Endothelial cell of umbilical vein (primary cell): ENCODE results near the gene SLC15A1. TPM values are rescaled to one million over a fixed set of nuclear protein-coding genes. Genes with fewer than 3 reads are reported as not detected.

ENCODE experiments used
- BruUV-seq: library from RNA; stranded (reverse); fragments of 400-500 nt; replicated peaks from 2 replicates; lab custom pipeline; 2021; lab: Mats Ljungman, UMichigan
- CTCF ChIA-PET: fragments of 300-600, 350-600 bp; sonication (Branson Sonifier 250); formaldehyde crosslinking; loops from one replicate; lab custom pipeline; 2021; ENCODE audit warnings: antibody characterized with exemption, inconsistent platforms; lab: Charles Lee
- POLR2A ChIA-PET: fragments of 300-600, 350-600 bp; sonication (Branson Sonifier 250); formaldehyde crosslinking; loops from one replicate; lab custom pipeline; 2021; ENCODE audit warnings: antibody characterized with exemption, inconsistent platforms; lab: Charles Lee
- DNase-seq: peaks from one replicate; pipeline ENCODE4 v3.0.0-alpha.2; 2011; ENCODE audit warnings: low read depth, low spot score
- FAIRE-seq: peaks from 2 replicates; lab custom pipeline; 2011; peaks lifted over from hg19 to GRCh38; lab: Jason Lieb, UNC
- H2AFZ ChIP-seq: 2 replicates; pipeline ENCODE4 v1.6.0; 2012; ENCODE audit warnings: low read depth, low read length, control low read depth, inconsistent platforms
- H3K27ac ChIP-seq: 2 replicates; pipeline ENCODE4 v1.5.1; 2011; ENCODE audit warnings: low read depth, mild to moderate bottlenecking, control low read depth, low read length, moderate library complexity; ENCODE audit not compliant: insufficient read depth
- H3K27me3 ChIP-seq, 2 experiments: 2 replicates each; pipeline versions ENCODE4 v1.6.0 to v1.6.1; 2011; ENCODE audit warnings: low read length in 2 of 2, mixed read lengths in 1 of 2; ENCODE audit not compliant: control insufficient read depth in 2 of 2, insufficient read depth in 2 of 2
- H3K36me3 ChIP-seq, 2 experiments: 2 replicates in 1 of 2; 3 replicates in 1 of 2; pipeline ENCODE4 v1.5.1; 2011; ENCODE audit warnings: low read length in 2 of 2, mild to moderate bottlenecking in 1 of 2, moderate library complexity in 1 of 2; ENCODE audit not compliant: control insufficient read depth in 2 of 2, insufficient read depth in 2 of 2; ENCODE audit errors: extremely low read depth in 1 of 2
- H3K4me1 ChIP-seq: 3 replicates; pipeline ENCODE4 v1.5.1; 2011; ENCODE audit warnings: mild to moderate bottlenecking, low read length; ENCODE audit not compliant: control insufficient read depth, insufficient read depth; ENCODE audit errors: extremely low read depth
- H3K4me2 ChIP-seq: 2 replicates; pipeline ENCODE4 v1.6.1; 2011; ENCODE audit warnings: low read length, control low read depth, mixed read lengths; ENCODE audit not compliant: insufficient read depth
- H3K4me3 ChIP-seq, 3 experiments: fragments of 200-600 bp in 1 of 3; sonication (generic), shearing (Covaris generic) in 1 of 3; replicated peaks in 1 of 3; 2 replicates each; pipeline ENCODE4 v1.5.1; 2011 to 2016; ENCODE audit warnings: control low read depth in 3 of 3, low read length in 3 of 3, mild to moderate bottlenecking in 2 of 3, inconsistent platforms in 1 of 3, low read depth in 1 of 3, moderate library complexity in 1 of 3; ENCODE audit not compliant: insufficient read depth in 1 of 3
- H3K79me2 ChIP-seq: 2 replicates; pipeline ENCODE4 v1.6.0; 2012; ENCODE audit warnings: low read length, inconsistent platforms; ENCODE audit not compliant: control insufficient read depth, insufficient read depth
- H3K9ac ChIP-seq: replicated peaks from 2 replicates; pipeline ENCODE3; 2011; ENCODE audit warnings: low read length, control low read depth; ENCODE audit not compliant: insufficient read depth; ENCODE audit errors: extremely low read depth
- H3K9me1 ChIP-seq: replicated peaks from 3 replicates; pipeline ENCODE4 v1.6.0; 2011; ENCODE audit warnings: mild to moderate bottlenecking, low read length; ENCODE audit not compliant: control insufficient read depth, insufficient read depth; ENCODE audit errors: extremely low read depth
- H3K9me3 ChIP-seq: replicated peaks from 2 replicates; pipeline ENCODE4 v1.5.1; 2012; ENCODE audit warnings: low read length, inconsistent platforms; ENCODE audit not compliant: control insufficient read depth, insufficient read depth
- H4K20me1 ChIP-seq: replicated peaks from 2 replicates; pipeline ENCODE3; 2011; ENCODE audit warnings: mild to moderate bottlenecking, low read length; ENCODE audit not compliant: control insufficient read depth, insufficient read depth; ENCODE audit errors: extremely low read depth
- EZH2 ChIP-seq: IDR thresholded peaks from 2 replicates; pipeline ENCODE4 v1.6.1; 2012; ENCODE audit warnings: borderline replicate concordance, low read depth, mild to moderate bottlenecking, moderate library complexity, low read length, inconsistent platforms; ENCODE audit not compliant: severe bottlenecking
- FOS ChIP-seq: IDR thresholded peaks from 2 replicates; pipeline ENCODE4 v1.6.1; 2011; ENCODE audit warnings: mild to moderate bottlenecking, low read length, moderate library complexity, borderline replicate concordance; ENCODE audit not compliant: insufficient read depth
- GATA2 ChIP-seq: IDR thresholded peaks from 2 replicates; pipeline ENCODE4 v1.7.0; 2011; ENCODE audit warnings: low read depth, mild to moderate bottlenecking, moderate library complexity, mixed read lengths, low read length; ENCODE audit not compliant: insufficient read length, insufficient read depth
- JUN ChIP-seq: IDR thresholded peaks from 2 replicates; pipeline ENCODE4 v1.6.1; 2011; ENCODE audit warnings: borderline replicate concordance, low read depth; ENCODE audit not compliant: insufficient read length, insufficient read depth
- MYC ChIP-seq: IDR thresholded peaks from one replicate; pipeline ENCODE4 v1.6.1; 2011; ENCODE audit warnings: mild to moderate bottlenecking, low read depth, low read length
- POLR2A ChIP-seq: IDR thresholded peaks from 2 replicates; pipeline ENCODE4 v1.6.1; 2012; ENCODE audit warnings: low read depth, mild to moderate bottlenecking, control low read depth, low read length
- POLR2AphosphoS5 ChIP-seq: IDR thresholded peaks from 2 replicates; pipeline ENCODE4 v1.6.1; 2012; ENCODE audit warnings: low read depth, mild to moderate bottlenecking, control low read depth, low read length, moderate library complexity; ENCODE audit not compliant: insufficient read depth
- dilution Hi-C: fragments of 300-500 bp; cut with MboI; formaldehyde crosslinking; loops from one replicate; pipeline ENCODE4 v1.15.0; 2019; ENCODE audit warnings: low sequenced_read_pairs; ENCODE audit not compliant: extremely low pct_ligation_motif_present
- intact Hi-C: fragments of 100-400 bp; cut with micrococcal nuclease; formaldehyde crosslinking; loops from one replicate; pipeline ENCODE4 v1.10.0; 2022
- polyA plus RNA-seq, 4 experiments: library from polyadenylated mRNA; depleted of rRNA in 3 of 4; stranded (reverse) in 3 of 4; unstranded in 1 of 4; fragments of >200 nt; gene quantifications; 2 replicates each; pipeline versions ENCODE4 v1.2.1 to v1.2.3, GENCODE V29; 2011 to 2012; ENCODE audit warnings: missing spikeins in 1 of 4
- total RNA-seq: library from RNA; stranded (reverse); gene quantifications from 2 replicates; pipeline ENCODE4 v1.2.3, GENCODE V29; 2021
- TF ChIP-seq, protein P1 (sequence below), 2 donors: IDR thresholded peaks; 1 replicate in 1 of 2; 2 replicates in 1 of 2; pipeline ENCODE4 v1.5.1; 2011; ENCODE audit warnings: low read length in 2 of 2, mild to moderate bottlenecking in 2 of 2, moderate library complexity in 2 of 2, control low read depth in 1 of 2, inconsistent platforms in 1 of 2, low read depth in 1 of 2; ENCODE audit not compliant: insufficient read depth in 1 of 2; ENCODE audit errors: extremely low read depth in 1 of 2
- TF ChIP-seq, protein P2 (sequence below): IDR thresholded peaks from 2 replicates; pipeline ENCODE4 v1.6.1; 2011; ENCODE audit not compliant: insufficient read depth, insufficient read length

Gene SLC15A1
- total and polyA plus RNA-seq, 2 donors (not counting 3 experiments of a cell fraction or from before 2014, with no cell fraction given), result not detected

- H4K20me1 ChIP-seq, result no peaks in the 10 kb centered on the region
- H3K27me3 ChIP-seq, result no peaks in the 10 kb centered on the region
- peaks cover 16 to 27% of the 10 kb centered on the region in 2 experiments for H3K36me3 ChIP-seq
- intact Hi-C loops, result no loop called here
- no peaks in the 10 kb centered on the region for H3K79me2 ChIP-seq
- no TSS peak for BruUV-seq
- DNase-seq (no peak), FAIRE-seq (no peak)
- POLR2A ChIA-PET, result no interaction called here
- no peak overlapping the region for H3K4me2 ChIP-seq
- no peaks in the 10 kb centered on the region for H3K9me3 ChIP-seq
- no peaks in the 10 kb centered on the region for H3K4me1 ChIP-seq
- CTCF ChIA-PET, result no interaction called here
- H3K9ac ChIP-seq, result no peak overlapping the region
- TF ChIP-seq EZH2 (no peak), JUN (no peak), FOS (no peak), POLR2A (no peak), MYC (no peak), POLR2AphosphoS5 (no peak), GATA2 (no peak)
- TF ChIP-seq, protein P1, sequence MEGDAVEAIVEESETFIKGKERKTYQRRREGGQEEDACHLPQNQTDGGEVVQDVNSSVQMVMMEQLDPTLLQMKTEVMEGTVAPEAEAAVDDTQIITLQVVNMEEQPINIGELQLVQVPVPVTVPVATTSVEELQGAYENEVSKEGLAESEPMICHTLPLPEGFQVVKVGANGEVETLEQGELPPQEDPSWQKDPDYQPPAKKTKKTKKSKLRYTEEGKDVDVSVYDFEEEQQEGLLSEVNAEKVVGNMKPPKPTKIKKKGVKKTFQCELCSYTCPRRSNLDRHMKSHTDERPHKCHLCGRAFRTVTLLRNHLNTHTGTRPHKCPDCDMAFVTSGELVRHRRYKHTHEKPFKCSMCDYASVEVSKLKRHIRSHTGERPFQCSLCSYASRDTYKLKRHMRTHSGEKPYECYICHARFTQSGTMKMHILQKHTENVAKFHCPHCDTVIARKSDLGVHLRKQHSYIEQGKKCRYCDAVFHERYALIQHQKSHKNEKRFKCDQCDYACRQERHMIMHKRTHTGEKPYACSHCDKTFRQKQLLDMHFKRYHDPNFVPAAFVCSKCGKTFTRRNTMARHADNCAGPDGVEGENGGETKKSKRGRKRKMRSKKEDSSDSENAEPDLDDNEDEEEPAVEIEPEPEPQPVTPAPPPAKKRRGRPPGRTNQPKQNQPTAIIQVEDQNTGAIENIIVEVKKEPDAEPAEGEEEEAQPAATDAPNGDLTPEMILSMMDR (IDR thresholded peaks at IDR 0.05; ENCODE audit: extremely low read depth in 1 of 2, insufficient read depth in 1 of 2, low read depth in 1 of 2, low read length in 2 of 2), result no peak
- TF ChIP-seq, protein P2, sequence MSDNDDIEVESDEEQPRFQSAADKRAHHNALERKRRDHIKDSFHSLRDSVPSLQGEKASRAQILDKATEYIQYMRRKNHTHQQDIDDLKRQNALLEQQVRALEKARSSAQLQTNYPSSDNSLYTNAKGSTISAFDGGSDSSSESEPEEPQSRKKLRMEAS, result no peak
- H3K9me1 ChIP-seq, result no peaks in the 10 kb centered on the region
- dilution Hi-C loops, result no loop called here
- no peak overlapping the region for H2AFZ ChIP-seq
- H3K4me3 ChIP-seq, result no peak overlapping the region
- no peak overlapping the region for H3K27ac ChIP-seq
Measured at GRCh38 chr13:98792321-98792720, 39.8 kb upstream of the SLC15A1 start.
